Measurements from ENCODE around the gene BMERB1.
A peak's percentile ranks its signal among the peaks of the same experiment; 100 is the strongest.

Gene BMERB1

GRCh38 chr16:15457958-15458357, 23.6 kb downstream of the BMERB1 start:
- Histone ChIP-seq H3K9me3 (ENCODE audit: severe bottlenecking) (no peaks in the 10 kb centered on the region), H3K36me3 (no peaks in the 10 kb centered on the region), H3K27me3 (ENCODE audit: insufficient read depth, low read depth, severe bottlenecking) (no peaks in the 10 kb centered on the region), H3K27ac (no peak overlapping the region), H3K4me3 (ENCODE audit: low read depth, low read length) (no peak overlapping the region)
- DNase-seq: no peak
- TF ChIP-seq CTCF (IDR thresholded peaks at IDR 0.05; ENCODE audit: low read depth, low read length): peak; percentile 26; the same call in 1 of the 2 replicates

GRCh38 chr16:15459791-15460190, 25.4 kb downstream of the BMERB1 start:
- Histone ChIP-seq H3K9me3 (ENCODE audit: severe bottlenecking) (no peaks in the 10 kb centered on the region), H3K27ac (no peak overlapping the region), H3K27me3 (ENCODE audit: insufficient read depth, low read depth, severe bottlenecking) (no peaks in the 10 kb centered on the region), H3K4me3 (ENCODE audit: low read depth, low read length) (no peak overlapping the region), H3K36me3 (no peaks in the 10 kb centered on the region)
- no peak for TF ChIP-seq CTCF (IDR thresholded peaks at IDR 0.05; ENCODE audit: low read depth, low read length)
- DNase-seq: no peak

DNA sequence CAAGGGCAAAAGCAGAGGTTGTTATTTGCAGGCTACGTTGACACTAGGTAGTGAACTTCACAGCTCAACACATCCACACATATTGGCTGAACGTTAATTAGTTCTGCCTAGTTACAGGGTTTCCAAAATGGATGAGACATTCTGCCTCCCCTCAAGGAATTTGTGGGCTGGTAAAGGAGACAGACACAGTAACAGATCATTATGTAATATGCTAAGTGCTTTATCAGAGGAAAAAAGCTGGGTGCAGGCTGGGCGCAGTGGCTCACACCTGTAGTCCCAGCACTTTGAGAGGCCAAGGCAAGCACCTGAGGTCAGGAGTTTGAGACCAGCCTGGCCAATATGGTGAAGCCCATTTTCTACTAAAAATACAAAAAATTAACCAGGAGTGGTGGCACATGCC, 26.2 kb downstream of the BMERB1 start:
- no peak for TF ChIP-seq CTCF (IDR thresholded peaks at IDR 0.05; ENCODE audit: low read depth, low read length)
- DNase-seq: no peak

DNA sequence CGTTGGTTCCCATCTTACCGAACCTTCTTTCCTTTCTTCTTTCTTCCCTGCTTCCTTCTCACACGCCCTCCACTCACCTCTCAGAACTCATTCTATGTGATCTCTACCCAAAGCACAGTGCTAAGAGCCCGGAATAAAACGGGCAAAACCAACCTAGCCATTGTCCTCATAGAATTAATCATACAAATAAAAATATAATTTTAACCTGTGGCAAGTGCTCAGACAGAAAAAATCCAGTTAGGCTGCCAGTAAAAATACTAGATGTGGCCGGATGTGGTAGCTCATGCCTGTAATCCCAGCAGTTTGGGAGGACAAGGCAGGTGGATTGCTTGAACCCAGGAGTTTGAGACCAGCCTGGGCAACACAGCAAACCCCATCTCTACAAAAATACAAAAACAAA, 27.0 kb downstream of the BMERB1 start:
- Histone ChIP-seq H3K9me3 (ENCODE audit: severe bottlenecking) (no peaks in the 10 kb centered on the region), H3K36me3 (no peaks in the 10 kb centered on the region), H3K27me3 (ENCODE audit: insufficient read depth, low read depth, severe bottlenecking) (no peaks in the 10 kb centered on the region), H3K4me3 (ENCODE audit: low read depth, low read length) (no peak overlapping the region), H3K27ac (no peak overlapping the region)
- no peak for TF ChIP-seq CTCF (IDR thresholded peaks at IDR 0.05; ENCODE audit: low read depth, low read length)
- DNase-seq: no peak

More for the DNA sequence above, 26.2 kb downstream of the BMERB1 start:
- Histone ChIP-seq H3K27me3 (ENCODE audit: insufficient read depth, low read depth, severe bottlenecking) (no peaks in the 10 kb centered on the region), H3K4me3 (ENCODE audit: low read depth, low read length) (no peak overlapping the region), H3K9me3 (ENCODE audit: severe bottlenecking) (no peaks in the 10 kb centered on the region), H3K27ac (no peak overlapping the region), H3K36me3 (no peaks in the 10 kb centered on the region)

GRCh38 chr16:15464401-15465186, 30.2 kb downstream of the BMERB1 start:
- Histone ChIP-seq H3K27me3 (ENCODE audit: insufficient read depth, low read depth, severe bottlenecking) (no peaks in the 10 kb centered on the region), H3K36me3 (no peaks in the 10 kb centered on the region), H3K27ac (no peak overlapping the region), H3K4me3 (ENCODE audit: low read depth, low read length) (no peak overlapping the region), H3K9me3 (ENCODE audit: severe bottlenecking) (no peaks in the 10 kb centered on the region)
- no peak for DNase-seq
- no peak for TF ChIP-seq CTCF (IDR thresholded peaks at IDR 0.05; ENCODE audit: low read depth, low read length)

- H3K9me3 ChIP-seq (ENCODE audit: severe bottlenecking): peaks cover 3% of the 10 kb centered on the region
- TF ChIP-seq CTCF (IDR thresholded peaks at IDR 0.05; ENCODE audit: low read depth, low read length): no peak
- no peak for DNase-seq
Measured at GRCh38 chr16:15466131-15466530, 31.7 kb downstream of the BMERB1 start.

More at GRCh38 chr16:15466131-15466530, 31.7 kb downstream of the BMERB1 start:
- Histone ChIP-seq H3K36me3 (no peaks in the 10 kb centered on the region), H3K27ac (no peak overlapping the region), H3K4me3 (ENCODE audit: low read depth, low read length) (no peak overlapping the region), H3K27me3 (ENCODE audit: insufficient read depth, low read depth, severe bottlenecking) (no peaks in the 10 kb centered on the region)
